Measurements from ENCODE around the gene RASGRP2. TPM values are rescaled to one million over a fixed set of nuclear protein-coding genes. Genes with fewer than 3 reads are reported as not detected.

The RASGRP2 gene
- total RNA-seq, 1 donor from 2014 or later = 0.96 TPM

DNA sequence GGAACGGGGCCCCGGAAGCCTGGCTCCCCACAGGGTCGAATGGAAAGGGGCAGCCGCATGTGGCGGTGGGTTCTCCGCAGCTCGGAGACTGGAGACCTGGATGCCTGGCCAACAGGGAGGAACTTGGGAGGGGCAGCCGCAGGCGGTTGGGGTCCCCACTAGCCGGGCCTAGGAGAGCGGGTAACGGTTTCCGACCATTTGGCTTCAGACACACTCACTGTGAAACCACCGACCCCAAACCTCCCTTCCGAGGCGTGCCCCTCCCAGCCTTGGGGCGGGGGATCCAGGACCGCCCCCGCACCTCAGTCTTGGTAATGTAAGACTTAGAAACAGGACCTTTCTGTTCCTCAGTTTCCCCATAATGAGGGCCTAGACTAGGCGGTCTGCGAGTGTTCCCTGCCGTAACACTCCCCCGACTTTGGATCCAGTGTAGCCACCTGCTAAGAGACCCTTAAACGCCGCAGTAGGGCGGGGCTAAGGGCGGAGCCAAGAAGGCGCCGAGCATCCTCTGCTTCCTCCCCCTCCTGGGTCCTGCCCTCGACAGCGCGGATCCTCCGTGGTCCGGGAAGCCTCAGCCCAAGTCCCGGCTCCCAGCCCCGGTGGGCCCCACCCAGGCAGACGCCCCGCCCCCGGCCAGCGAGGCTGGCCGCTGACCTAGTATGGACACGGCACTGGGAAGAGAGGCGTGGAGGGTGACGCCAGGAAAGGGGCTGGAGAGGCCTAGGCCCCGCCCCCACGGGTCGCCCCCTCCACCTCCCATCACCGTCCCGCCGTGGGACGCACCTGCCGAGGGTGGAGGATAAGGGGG is 1.8 kb upstream of the RASGRP2 start:
- H3K27me3 ChIP-seq (ENCODE audit: control insufficient read depth, insufficient read depth, low read length) = peaks cover 62% of the 10 kb centered on the region
- H3K4me3 ChIP-seq (ENCODE audit: low read depth, low read length) = no peak overlapping the region

DNA sequence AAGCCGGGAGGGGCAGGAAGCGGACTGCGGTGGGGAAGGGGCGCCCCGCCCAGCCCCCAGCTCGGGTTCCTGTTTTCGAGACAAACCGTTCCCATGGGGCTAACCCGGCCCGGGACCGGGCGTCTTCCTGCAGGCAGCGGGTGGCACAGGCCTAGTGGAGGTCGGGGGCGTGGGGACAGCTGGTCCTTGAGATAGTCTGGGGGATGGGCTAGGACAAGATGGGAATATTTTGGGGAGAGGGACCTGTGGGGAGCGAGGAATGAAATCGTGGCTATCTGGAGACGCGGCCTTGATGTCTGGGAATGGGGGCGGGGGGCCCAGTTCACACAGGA is 1.2 kb upstream of the RASGRP2 start:
- peaks cover 67% of the 10 kb centered on the region for H3K27me3 ChIP-seq (ENCODE audit: control insufficient read depth, insufficient read depth, low read length)
- no peak overlapping the region for H3K4me3 ChIP-seq (ENCODE audit: low read depth, low read length)
- DNase-seq (ENCODE audit: low read depth) = no peak

More for the DNA sequence above, 1.8 kb upstream of the RASGRP2 start:
- TF ChIP-seq, protein P1, sequence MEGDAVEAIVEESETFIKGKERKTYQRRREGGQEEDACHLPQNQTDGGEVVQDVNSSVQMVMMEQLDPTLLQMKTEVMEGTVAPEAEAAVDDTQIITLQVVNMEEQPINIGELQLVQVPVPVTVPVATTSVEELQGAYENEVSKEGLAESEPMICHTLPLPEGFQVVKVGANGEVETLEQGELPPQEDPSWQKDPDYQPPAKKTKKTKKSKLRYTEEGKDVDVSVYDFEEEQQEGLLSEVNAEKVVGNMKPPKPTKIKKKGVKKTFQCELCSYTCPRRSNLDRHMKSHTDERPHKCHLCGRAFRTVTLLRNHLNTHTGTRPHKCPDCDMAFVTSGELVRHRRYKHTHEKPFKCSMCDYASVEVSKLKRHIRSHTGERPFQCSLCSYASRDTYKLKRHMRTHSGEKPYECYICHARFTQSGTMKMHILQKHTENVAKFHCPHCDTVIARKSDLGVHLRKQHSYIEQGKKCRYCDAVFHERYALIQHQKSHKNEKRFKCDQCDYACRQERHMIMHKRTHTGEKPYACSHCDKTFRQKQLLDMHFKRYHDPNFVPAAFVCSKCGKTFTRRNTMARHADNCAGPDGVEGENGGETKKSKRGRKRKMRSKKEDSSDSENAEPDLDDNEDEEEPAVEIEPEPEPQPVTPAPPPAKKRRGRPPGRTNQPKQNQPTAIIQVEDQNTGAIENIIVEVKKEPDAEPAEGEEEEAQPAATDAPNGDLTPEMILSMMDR (IDR thresholded peaks at IDR 0.05; ENCODE audit: insufficient read depth, low read length, poor library complexity, severe bottlenecking) = no peak
- H3K36me3 ChIP-seq (ENCODE audit: control insufficient read depth, insufficient read depth, low read length) = no peaks in the 10 kb centered on the region
- DNase-seq (ENCODE audit: low read depth) = peak; percentile 10

DNA sequence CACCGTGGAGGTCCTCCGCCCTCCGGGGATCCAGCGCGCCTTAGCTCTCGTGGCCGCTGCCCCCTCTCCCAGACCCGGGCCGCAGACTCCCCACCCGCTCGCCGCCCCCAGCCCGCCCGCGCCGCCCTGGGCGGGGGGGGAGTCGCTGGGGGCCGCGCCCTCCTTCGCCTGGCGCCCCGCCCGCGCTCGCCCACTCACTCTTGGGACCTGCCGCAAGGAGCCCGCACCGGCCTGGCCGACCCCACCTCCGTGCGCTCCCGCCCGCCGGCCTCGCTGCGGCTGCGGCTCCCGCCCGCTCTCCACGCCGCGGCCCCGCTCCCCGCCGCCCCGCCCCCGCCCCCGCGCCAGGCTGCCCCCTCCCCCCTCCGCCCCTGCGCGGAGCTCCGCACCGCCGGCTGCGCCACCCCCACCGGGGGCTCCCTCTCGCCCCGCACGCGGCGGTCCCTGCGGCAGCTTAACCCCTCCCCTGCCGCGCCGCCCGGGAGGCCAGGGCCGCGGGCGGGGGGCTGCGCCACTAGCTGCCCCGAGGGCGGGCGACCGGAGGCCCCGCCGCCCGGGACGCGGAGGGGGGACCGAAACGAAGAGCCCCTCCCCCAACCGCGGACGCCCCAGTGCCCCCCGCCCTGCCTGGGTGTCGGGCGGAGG is 724 bp upstream of the RASGRP2 start:
- no peak for DNase-seq (ENCODE audit: low read depth)
- Histone ChIP-seq H3K36me3 (ENCODE audit: control insufficient read depth, insufficient read depth, low read length) (no peaks in the 10 kb centered on the region), H3K4me3 (ENCODE audit: low read depth, low read length) (no peak overlapping the region), H3K27me3 (ENCODE audit: control insufficient read depth, insufficient read depth, low read length) (peaks cover 72% of the 10 kb centered on the region)
- TF ChIP-seq, protein P1 (IDR thresholded peaks at IDR 0.05; ENCODE audit: insufficient read depth, low read length, poor library complexity, severe bottlenecking) = no peak

More for the DNA sequence above, 1.2 kb upstream of the RASGRP2 start:
- H3K36me3 ChIP-seq (ENCODE audit: control insufficient read depth, insufficient read depth, low read length) = no peaks in the 10 kb centered on the region
- TF ChIP-seq, protein P1 (IDR thresholded peaks at IDR 0.05; ENCODE audit: insufficient read depth, low read length, poor library complexity, severe bottlenecking) = no peak

DNA sequence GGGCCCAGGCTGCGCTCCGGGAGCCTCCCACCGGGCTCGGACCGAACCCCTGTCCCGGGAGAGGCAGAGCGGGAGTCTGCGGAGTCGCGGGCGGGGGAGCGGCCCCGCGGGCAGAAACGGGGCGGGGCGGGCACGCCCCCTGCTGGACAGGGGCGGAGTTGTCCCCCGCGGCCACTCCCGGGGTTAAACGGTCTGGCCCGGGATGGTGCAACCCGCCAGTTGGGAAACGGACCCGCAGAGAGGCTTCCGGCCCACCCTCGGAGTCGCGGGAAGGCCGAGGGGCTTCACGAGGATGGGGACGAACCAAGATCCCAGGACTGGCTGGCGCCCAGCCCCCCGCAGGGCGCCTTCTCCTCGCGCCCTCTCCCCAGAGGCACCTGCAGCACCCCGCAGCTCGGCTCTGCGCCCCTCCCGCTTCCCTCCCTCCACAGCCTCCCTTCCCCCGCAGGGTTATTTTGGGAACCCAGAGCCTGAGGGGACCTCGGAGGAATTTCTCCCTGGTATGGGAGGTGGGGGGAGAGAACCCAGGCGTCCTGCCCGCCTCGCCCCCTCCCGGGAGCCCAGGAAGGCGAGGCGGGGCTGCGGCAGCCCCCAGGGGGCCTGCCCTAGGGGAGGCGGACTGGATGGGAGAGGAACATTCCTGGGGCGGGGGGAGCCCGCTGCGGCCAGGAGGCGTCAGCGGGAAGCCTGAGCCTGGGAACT is 902 bp downstream of the RASGRP2 start:
- Histone ChIP-seq H3K4me3 (ENCODE audit: low read depth, low read length) (peak overlapping the region; percentile 14), H3K36me3 (ENCODE audit: control insufficient read depth, insufficient read depth, low read length) (no peaks in the 10 kb centered on the region), H3K27me3 (ENCODE audit: control insufficient read depth, insufficient read depth, low read length) (peaks cover 79% of the 10 kb centered on the region)
- TF ChIP-seq, protein P1 (IDR thresholded peaks at IDR 0.05; ENCODE audit: insufficient read depth, low read length, poor library complexity, severe bottlenecking) = peak; percentile 68
- no peak for DNase-seq (ENCODE audit: low read depth)

DNA sequence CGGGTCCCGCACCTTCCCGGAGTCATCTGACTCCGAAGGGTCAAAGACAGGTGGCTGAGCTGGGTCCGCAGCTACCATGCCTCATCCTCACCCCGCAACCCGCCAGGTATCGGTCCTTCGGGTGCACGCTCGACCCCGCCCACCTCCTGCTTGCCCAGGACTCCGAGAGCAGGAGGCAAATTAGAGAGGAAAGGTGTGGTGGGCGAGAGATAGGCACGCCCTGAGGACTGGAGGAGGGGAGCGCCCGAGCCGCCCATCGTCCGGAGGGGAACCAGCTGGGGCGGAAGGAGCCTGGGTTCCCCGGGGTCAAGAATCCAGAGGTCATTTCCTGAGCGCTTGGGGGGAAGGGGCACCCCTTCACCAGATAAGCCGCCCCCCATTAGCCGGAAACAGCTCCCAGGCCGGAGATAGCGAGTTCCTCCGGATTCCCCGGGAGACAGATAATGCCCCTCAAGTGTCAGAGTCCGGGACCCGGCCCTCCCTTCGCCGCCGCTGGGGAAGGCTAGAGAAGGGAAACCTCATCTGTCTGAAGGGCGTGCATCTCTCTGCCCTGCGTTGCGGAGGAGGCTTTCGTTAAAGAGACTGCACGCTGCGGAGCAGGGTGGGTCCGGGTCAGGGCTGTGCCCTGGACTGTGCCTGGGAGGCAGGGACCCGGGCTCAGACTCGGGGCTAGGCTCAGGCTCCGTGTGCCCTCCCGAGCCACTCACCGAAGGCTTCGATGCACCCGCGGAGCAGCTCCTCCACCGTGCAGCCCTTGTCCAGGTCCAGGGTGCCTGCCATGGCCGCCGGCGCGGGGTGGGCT is 1.7 kb downstream of the RASGRP2 start:
- Histone ChIP-seq H3K27me3 (ENCODE audit: control insufficient read depth, insufficient read depth, low read length) (peaks cover 79% of the 10 kb centered on the region), H3K4me3 (ENCODE audit: low read depth, low read length) (peak overlapping the region; percentile 14), H3K36me3 (ENCODE audit: control insufficient read depth, insufficient read depth, low read length) (no peaks in the 10 kb centered on the region)
- TF ChIP-seq, protein P1 (IDR thresholded peaks at IDR 0.05; ENCODE audit: insufficient read depth, low read length, poor library complexity, severe bottlenecking) = no peak
- DNase-seq (ENCODE audit: low read depth) = no peak

All from kidney epithelial cell (primary cell).